GM18517 (cell line): ENCODE results near the gene DNAJB6.

Experiments
- ATAC-seq: cut with Tn5 transposase; IDR thresholded peaks from one replicate; pipeline ENCODE4 v1.9.1; 2021; ENCODE audit warnings: mild to moderate bottlenecking, moderate library complexity; ENCODE audit not compliant: unreplicated experiment

Gene DNAJB6

GRCh38 chr7:157394246-157395191, 57.7 kb downstream of the DNAJB6 start:
- no peak for ATAC-seq

GRCh38 chr7:157395206-157395605, 58.4 kb downstream of the DNAJB6 start:
- ATAC-seq, result no peak

- ATAC-seq, result no peak
Observed at GRCh38 chr7:157396316-157397035, 59.7 kb downstream of the DNAJB6 start.

GRCh38 chr7:157397036-157397720, 60.4 kb downstream of the DNAJB6 start:
- no peak for ATAC-seq

GRCh38 chr7:157397731-157398691, 61.2 kb downstream of the DNAJB6 start:
- no peak for ATAC-seq

GRCh38 chr7:157399086-157399687, 62.4 kb downstream of the DNAJB6 start:
- ATAC-seq, result no peak

- no peak for ATAC-seq
Observed at GRCh38 chr7:157400171-157400860, 63.5 kb downstream of the DNAJB6 start.

GRCh38 chr7:157401567-157402387, 65.0 kb downstream of the DNAJB6 start:
- no peak for ATAC-seq

GRCh38 chr7:157402388-157402703, 65.5 kb downstream of the DNAJB6 start:
- ATAC-seq, result no peak

GRCh38 chr7:157402911-157403534, 66.2 kb downstream of the DNAJB6 start:
- no peak for ATAC-seq

GRCh38 chr7:157403646-157404401, 67.0 kb downstream of the DNAJB6 start:
- no peak for ATAC-seq

- ATAC-seq, result no peak
Observed at GRCh38 chr7:157404845-157405481, 68.2 kb downstream of the DNAJB6 start.

GRCh38 chr7:157405501-157405900, 68.7 kb downstream of the DNAJB6 start:
- no peak for ATAC-seq

- no peak for ATAC-seq
Observed at GRCh38 chr7:157405914-157406810, 69.4 kb downstream of the DNAJB6 start.

- ATAC-seq, result no peak
Observed at GRCh38 chr7:157406971-157407370, 70.2 kb downstream of the DNAJB6 start.
